HL-60 (cell line): ENCODE results near the gene OR1S1.

Source experiments
- DNase-seq, 2 experiments: peaks; one replicate each; pipeline ENCODE4 v3.0.0-alpha.2; 2010 to 2020; ENCODE audit warnings: low read depth in 1 of 2, low spot score in 1 of 2
- H3K27ac ChIP-seq: fragments of 250-450 bp; sonication (Bioruptor Pico); replicated peaks from 2 replicates; pipeline ENCODE4 v1.5.1; 2020; ENCODE audit warnings: mild to moderate bottlenecking, moderate library complexity
- H3K27me3 ChIP-seq: fragments of 250-450 bp; sonication (Bioruptor Pico); 2 replicates; pipeline ENCODE4 v1.5.1; 2021; ENCODE audit warnings: mild to moderate bottlenecking, moderate library complexity; ENCODE audit not compliant: insufficient read depth, poor library complexity, severe bottlenecking
- H3K4me3 ChIP-seq: replicated peaks from 2 replicates; pipeline ENCODE4 v1.5.1; 2011; ENCODE audit warnings: mild to moderate bottlenecking, control low read depth, low read length; ENCODE audit not compliant: insufficient read depth
- GABPA ChIP-seq: IDR thresholded peaks from 2 replicates; pipeline ENCODE4 v1.6.1; 2012; ENCODE audit warnings: low read depth
- POLR2AphosphoS5 ChIP-seq: IDR thresholded peaks from 2 replicates; pipeline ENCODE4 v1.6.1; 2012; ENCODE audit warnings: low read depth
- SPI1 ChIP-seq: IDR thresholded peaks from 2 replicates; pipeline ENCODE4 v1.6.1; 2012; ENCODE audit warnings: low read depth, mild to moderate bottlenecking, borderline replicate concordance
- TF ChIP-seq, protein P1 (sequence below): IDR thresholded peaks from one replicate; pipeline ENCODE4 v1.5.1; 2011; ENCODE audit warnings: low read length, control low read depth, inconsistent platforms; ENCODE audit not compliant: insufficient read depth
- TF ChIP-seq, protein P2 (sequence below): IDR thresholded peaks from 2 replicates; pipeline ENCODE4 v1.6.1; 2012; ENCODE audit warnings: low read depth; ENCODE audit not compliant: insufficient replicate concordance

Gene OR1S1

GRCh38 chr11:58186938-58187337, 25.6 kb upstream of the OR1S1 start:
- no peak for DNase-seq
- Histone ChIP-seq H3K27ac (no peak overlapping the region), H3K4me3 (no peak overlapping the region), H3K27me3 (no peaks in the 10 kb centered on the region)
- TF ChIP-seq SPI1 (no peak), POLR2AphosphoS5 (no peak), GABPA (no peak)
- TF ChIP-seq, protein P1, sequence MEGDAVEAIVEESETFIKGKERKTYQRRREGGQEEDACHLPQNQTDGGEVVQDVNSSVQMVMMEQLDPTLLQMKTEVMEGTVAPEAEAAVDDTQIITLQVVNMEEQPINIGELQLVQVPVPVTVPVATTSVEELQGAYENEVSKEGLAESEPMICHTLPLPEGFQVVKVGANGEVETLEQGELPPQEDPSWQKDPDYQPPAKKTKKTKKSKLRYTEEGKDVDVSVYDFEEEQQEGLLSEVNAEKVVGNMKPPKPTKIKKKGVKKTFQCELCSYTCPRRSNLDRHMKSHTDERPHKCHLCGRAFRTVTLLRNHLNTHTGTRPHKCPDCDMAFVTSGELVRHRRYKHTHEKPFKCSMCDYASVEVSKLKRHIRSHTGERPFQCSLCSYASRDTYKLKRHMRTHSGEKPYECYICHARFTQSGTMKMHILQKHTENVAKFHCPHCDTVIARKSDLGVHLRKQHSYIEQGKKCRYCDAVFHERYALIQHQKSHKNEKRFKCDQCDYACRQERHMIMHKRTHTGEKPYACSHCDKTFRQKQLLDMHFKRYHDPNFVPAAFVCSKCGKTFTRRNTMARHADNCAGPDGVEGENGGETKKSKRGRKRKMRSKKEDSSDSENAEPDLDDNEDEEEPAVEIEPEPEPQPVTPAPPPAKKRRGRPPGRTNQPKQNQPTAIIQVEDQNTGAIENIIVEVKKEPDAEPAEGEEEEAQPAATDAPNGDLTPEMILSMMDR = no peak

DNA sequence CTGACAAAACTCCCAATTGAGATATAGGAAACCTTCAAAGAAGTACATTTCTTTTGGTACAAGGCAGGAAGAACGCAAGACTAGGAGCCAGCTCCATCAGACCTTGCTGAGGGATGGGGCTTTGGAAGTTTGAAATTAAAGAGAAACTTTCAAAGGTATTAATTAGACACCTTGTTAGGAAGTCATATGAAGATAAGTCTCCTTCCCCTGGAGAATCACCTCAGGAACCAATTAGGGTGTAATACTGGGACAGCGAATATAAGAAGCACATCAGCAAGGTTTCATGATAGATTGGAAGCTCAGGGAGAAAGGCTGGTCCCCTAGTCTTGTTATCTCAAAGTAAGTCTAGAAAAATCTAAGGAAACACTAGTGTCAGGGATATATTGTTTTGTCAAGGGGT, 23.8 kb upstream of the OR1S1 start, which contains the start of gene OR9Q2:
TSS of gene OR9Q2 (plus strand) at position 301 of the 400 bp plus-strand sequence. CDS start 1,421 bp downstream, outside the sequence.
- TF ChIP-seq SPI1 = no peak
- TF ChIP-seq, protein P2, sequence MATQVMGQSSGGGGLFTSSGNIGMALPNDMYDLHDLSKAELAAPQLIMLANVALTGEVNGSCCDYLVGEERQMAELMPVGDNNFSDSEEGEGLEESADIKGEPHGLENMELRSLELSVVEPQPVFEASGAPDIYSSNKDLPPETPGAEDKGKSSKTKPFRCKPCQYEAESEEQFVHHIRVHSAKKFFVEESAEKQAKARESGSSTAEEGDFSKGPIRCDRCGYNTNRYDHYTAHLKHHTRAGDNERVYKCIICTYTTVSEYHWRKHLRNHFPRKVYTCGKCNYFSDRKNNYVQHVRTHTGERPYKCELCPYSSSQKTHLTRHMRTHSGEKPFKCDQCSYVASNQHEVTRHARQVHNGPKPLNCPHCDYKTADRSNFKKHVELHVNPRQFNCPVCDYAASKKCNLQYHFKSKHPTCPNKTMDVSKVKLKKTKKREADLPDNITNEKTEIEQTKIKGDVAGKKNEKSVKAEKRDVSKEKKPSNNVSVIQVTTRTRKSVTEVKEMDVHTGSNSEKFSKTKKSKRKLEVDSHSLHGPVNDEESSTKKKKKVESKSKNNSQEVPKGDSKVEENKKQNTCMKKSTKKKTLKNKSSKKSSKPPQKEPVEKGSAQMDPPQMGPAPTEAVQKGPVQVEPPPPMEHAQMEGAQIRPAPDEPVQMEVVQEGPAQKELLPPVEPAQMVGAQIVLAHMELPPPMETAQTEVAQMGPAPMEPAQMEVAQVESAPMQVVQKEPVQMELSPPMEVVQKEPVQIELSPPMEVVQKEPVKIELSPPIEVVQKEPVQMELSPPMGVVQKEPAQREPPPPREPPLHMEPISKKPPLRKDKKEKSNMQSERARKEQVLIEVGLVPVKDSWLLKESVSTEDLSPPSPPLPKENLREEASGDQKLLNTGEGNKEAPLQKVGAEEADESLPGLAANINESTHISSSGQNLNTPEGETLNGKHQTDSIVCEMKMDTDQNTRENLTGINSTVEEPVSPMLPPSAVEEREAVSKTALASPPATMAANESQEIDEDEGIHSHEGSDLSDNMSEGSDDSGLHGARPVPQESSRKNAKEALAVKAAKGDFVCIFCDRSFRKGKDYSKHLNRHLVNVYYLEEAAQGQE = no peak
- TF ChIP-seq, protein P1 = no peak
- no peak for TF ChIP-seq POLR2AphosphoS5
- TF ChIP-seq GABPA = no peak
- Histone ChIP-seq H3K27ac (no peak within 1 kb of the TSS), H3K4me3 (no peak within 1 kb of the TSS), H3K27me3 (no peaks in the 10 kb centered on the region)
- no peak for DNase-seq

- no peaks in the 10 kb centered on the region for H3K27me3 ChIP-seq
- H3K4me3 ChIP-seq = no peak overlapping the region
- H3K27ac ChIP-seq = no peak overlapping the region
- TF ChIP-seq, protein P1 = no peak
- TF ChIP-seq GABPA = no peak
- TF ChIP-seq POLR2AphosphoS5 = no peak
- no peak for TF ChIP-seq SPI1
- TF ChIP-seq, protein P2 = no peak
- no peak for DNase-seq
These were observed 20.3 kb upstream of the OR1S1 start for GRCh38 chr11:58192229-58192628.

- Histone ChIP-seq H3K4me3 (no peak overlapping the region), H3K27me3 (no peaks in the 10 kb centered on the region), H3K27ac (no peak overlapping the region)
- TF ChIP-seq, protein P2 = no peak
- no peak for TF ChIP-seq SPI1
- TF ChIP-seq POLR2AphosphoS5 = no peak
- no peak for TF ChIP-seq GABPA
- TF ChIP-seq, protein P1 = no peak
- no peak for DNase-seq
These were observed 19.1 kb upstream of the OR1S1 start for GRCh38 chr11:58193391-58193790.
